HepG2 (cell line): ENCODE results near the gene PARD3. TPM values are rescaled to one million over a fixed set of nuclear protein-coding genes. Genes with fewer than 3 reads are reported as not detected.

Experiments
- ARNTL ChIP-seq: sonication (generic); formaldehyde crosslinking; IDR thresholded peaks from 2 replicates; pipeline ENCODE4 v1.4.0; 2020; ENCODE audit warnings: mild to moderate bottlenecking, missing genetic modification reagents
- ATF6 ChIP-seq: sonication (generic); formaldehyde crosslinking; conservative IDR thresholded peaks from 2 replicates; pipeline ENCODE4 v1.4.0; 2020; ENCODE audit warnings: missing genetic modification reagents
- GTF2F1 ChIP-seq: fragments of 150-350 bp; IDR thresholded peaks from 2 replicates; pipeline ENCODE4 v1.6.1; 2014; ENCODE audit warnings: low read length
- KAT8 ChIP-seq: IDR thresholded peaks from 2 replicates; pipeline ENCODE4 v1.6.1; 2016; ENCODE audit warnings: missing genetic modification reagents, missing compliant biosample characterization
- KLF11 ChIP-seq: IDR thresholded peaks from 2 replicates; pipeline ENCODE4 v1.6.1; 2016; ENCODE audit warnings: missing compliant biosample characterization
- MTA1 ChIP-seq: sonication (generic); formaldehyde crosslinking; IDR thresholded peaks from 2 replicates; pipeline ENCODE4 v1.4.0; 2020; ENCODE audit warnings: missing genetic modification reagents, mild to moderate bottlenecking, borderline replicate concordance
- MYPOP ChIP-seq: sonication (generic); formaldehyde crosslinking; IDR thresholded peaks from 2 replicates; pipeline ENCODE4 v1.8.1; 2023; ENCODE audit warnings: mild to moderate bottlenecking, moderate library complexity, missing genetic modification reagents
- PRDM10 ChIP-seq: sonication (generic); formaldehyde crosslinking; IDR thresholded peaks from 2 replicates; pipeline ENCODE4 v1.4.0; 2020; ENCODE audit warnings: low read depth, missing genetic modification reagents
- SNAPC2 ChIP-seq: sonication (generic); formaldehyde crosslinking; IDR thresholded peaks from 2 replicates; pipeline ENCODE4 v1.8.1; 2022; ENCODE audit warnings: mild to moderate bottlenecking, missing genetic modification reagents
- ZGPAT ChIP-seq: IDR thresholded peaks from 2 replicates; pipeline ENCODE4 v1.6.1; 2016; ENCODE audit warnings: mild to moderate bottlenecking
- ZNF30 ChIP-seq: sonication (generic); formaldehyde crosslinking; IDR thresholded peaks from 2 replicates; pipeline ENCODE4 v1.5.0; 2020; ENCODE audit warnings: mild to moderate bottlenecking, missing genetic modification reagents
- ZNF441 ChIP-seq: sonication (generic); formaldehyde crosslinking; IDR thresholded peaks from 2 replicates; pipeline ENCODE4 v1.7.0; 2021; ENCODE audit warnings: missing genetic modification reagents, borderline replicate concordance
- ZNF512 ChIP-seq: sonication (generic); formaldehyde crosslinking; IDR thresholded peaks from 2 replicates; pipeline ENCODE4 v1.4.0; 2020; ENCODE audit warnings: mild to moderate bottlenecking, missing genetic modification reagents
- ZNF557 ChIP-seq: sonication (generic); formaldehyde crosslinking; IDR thresholded peaks from 2 replicates; pipeline ENCODE4 v1.4.0; 2020; ENCODE audit warnings: missing genetic modification reagents
- ZNF567 ChIP-seq: sonication (generic); formaldehyde crosslinking; IDR thresholded peaks from 2 replicates; pipeline ENCODE4 v1.8.1; 2023; ENCODE audit warnings: mild to moderate bottlenecking, missing genetic modification reagents, borderline replicate concordance
- ZNF598 ChIP-seq: sonication (generic); formaldehyde crosslinking; IDR thresholded peaks from 2 replicates; pipeline ENCODE4 v1.5.1; 2020; ENCODE audit warnings: mild to moderate bottlenecking, missing genetic modification reagents, borderline replicate concordance
- ZNF703 ChIP-seq: sonication (generic); formaldehyde crosslinking; IDR thresholded peaks from 2 replicates; pipeline ENCODE4 v1.5.1; 2020; ENCODE audit warnings: missing genetic modification reagents, mild to moderate bottlenecking, moderate library complexity, borderline replicate concordance
- ZNF747 ChIP-seq: sonication (generic); formaldehyde crosslinking; IDR thresholded peaks from 2 replicates; pipeline ENCODE4 v1.8.1; 2023; ENCODE audit warnings: missing genetic modification reagents, mild to moderate bottlenecking, borderline replicate concordance
- ZNF776 ChIP-seq: sonication (generic); formaldehyde crosslinking; IDR thresholded peaks from 2 replicates; pipeline ENCODE4 v1.4.0; 2020; ENCODE audit warnings: mild to moderate bottlenecking, missing genetic modification reagents
- ZSCAN31 ChIP-seq: sonication (generic); formaldehyde crosslinking; IDR thresholded peaks from 2 replicates; pipeline ENCODE4 v1.5.0; 2020; ENCODE audit warnings: low read depth, mild to moderate bottlenecking, missing genetic modification reagents
- polyA plus RNA-seq, 8 experiments: library from polyadenylated mRNA; depleted of rRNA in 3 of 8; stranded (reverse) in 7 of 8; unstranded in 1 of 8; fragments of >200 nt; fragmentation: Illumina TruSeq in 4 of 8; extraction: Trizol in 4 of 8; gene quantifications; 2 replicates each; pipeline versions ENCODE4 v1.2.1 to v1.2.3, GENCODE V29; 2011 to 2016; ENCODE audit warnings: low read depth in 4 of 8, missing spikeins in 1 of 8, mixed read lengths in 1 of 8; ENCODE audit not compliant: insufficient read depth in 1 of 8
- total RNA-seq, 5 experiments: library from RNA; depleted of rRNA; stranded (reverse); fragments of >200 nt; fragmentation: Illumina TruSeq; extraction: Trizol; gene quantifications; 2 replicates each; pipeline ENCODE4 v1.2.3, GENCODE V29; 2016; ENCODE audit warnings: low read depth in 1 of 5

The PARD3 gene
- total and polyA plus RNA-seq, 2 of the 13 experiments (the other 11 are each of a cell fraction or from before 2014, with no cell fraction given): 40.9 to 60.0 TPM

- peak; percentile 73; the same call in 1 of the 2 replicates for TF ChIP-seq PRDM10 (CRISPR knock-in tag)
- no peak for TF ChIP-seq ZNF567 (CRISPR knock-in tag)
- no peak for TF ChIP-seq ZNF598
- 0 out of 2 replicates have a peak, but pooled peaks have one; percentile 15 for TF ChIP-seq GTF2F1
- TF ChIP-seq ZNF512: no peak
- TF ChIP-seq ZNF441 (CRISPR knock-in tag): no peak; the same call in 1 of the 2 replicates
- TF ChIP-seq KAT8: peak; percentile 79
- peak; percentile 85 for TF ChIP-seq ARNTL (CRISPR knock-in tag)
- TF ChIP-seq ZSCAN31: 0 out of 2 replicates have a peak, but pooled peaks have one; percentile 77
- TF ChIP-seq ZGPAT (CRISPR knock-in tag): peak; percentile 96
- TF ChIP-seq KLF11 (CRISPR knock-in tag): 0 out of 2 replicates have a peak, but pooled peaks have one; percentile 67
- 0 out of 2 replicates have a peak, but pooled peaks have one; percentile 53 for TF ChIP-seq ZNF703 (CRISPR knock-in tag)
- TF ChIP-seq ZNF776: no peak
- TF ChIP-seq SNAPC2 (CRISPR knock-in tag): no peak
- no peak for TF ChIP-seq ZNF30
- 0 out of 2 replicates have a peak, but pooled peaks have one; percentile 52 for TF ChIP-seq ATF6 (CRISPR knock-in tag)
- no peak; the same call in 1 of the 2 replicates for TF ChIP-seq MYPOP (CRISPR knock-in tag)
- peak; percentile 89; the same call in 1 of the 2 replicates for TF ChIP-seq ZNF747 (CRISPR knock-in tag)
- TF ChIP-seq ZNF557 (CRISPR knock-in tag): no peak
- TF ChIP-seq MTA1 (CRISPR knock-in tag): no peak
Observed at GRCh38 chr10:34121125-34121753, 693.9 kb downstream of the PARD3 start (continued).
